CD4-positive, alpha-beta T cell treated with Interleukin-1 beta for 1 hour (primary cell): ENCODE results near the gene CRIM1.

Experiments used
- DNase-seq, 2 donors: peaks; one replicate each; pipeline ENCODE4 v3.0.0-alpha.2; 2020 to 2022

Gene CRIM1

DNA sequence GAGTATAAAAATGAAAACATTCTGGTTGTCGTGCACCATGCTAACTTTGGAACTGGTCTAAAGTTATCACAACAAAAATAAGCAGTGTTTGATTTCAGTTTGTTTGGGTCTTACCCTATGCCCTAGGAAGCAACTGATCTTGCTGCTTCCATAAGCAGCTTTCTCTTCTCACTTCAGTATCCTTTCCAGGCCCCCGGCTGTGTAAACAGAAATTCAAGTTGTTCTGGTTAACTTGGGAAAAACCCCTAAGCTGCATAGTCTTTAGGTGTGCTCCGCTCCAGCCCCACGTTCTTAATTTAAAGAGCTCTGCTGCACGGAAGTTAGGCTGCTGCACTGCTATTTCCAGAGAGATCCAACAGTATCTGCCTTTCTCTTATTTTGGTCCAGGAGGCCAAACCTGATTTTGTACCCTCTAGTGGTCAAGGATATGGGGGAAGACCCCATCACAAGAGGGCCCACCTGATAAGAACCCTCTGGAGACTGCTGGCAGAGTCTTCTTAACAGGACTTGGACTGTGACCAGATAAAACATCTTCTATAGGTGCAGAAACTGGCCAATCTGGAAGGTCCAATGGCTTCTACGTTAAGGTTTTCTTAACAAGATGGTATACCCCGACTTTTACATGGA lies 173.3 kb downstream of the CRIM1 start:
- DNase-seq: no peak

DNA sequence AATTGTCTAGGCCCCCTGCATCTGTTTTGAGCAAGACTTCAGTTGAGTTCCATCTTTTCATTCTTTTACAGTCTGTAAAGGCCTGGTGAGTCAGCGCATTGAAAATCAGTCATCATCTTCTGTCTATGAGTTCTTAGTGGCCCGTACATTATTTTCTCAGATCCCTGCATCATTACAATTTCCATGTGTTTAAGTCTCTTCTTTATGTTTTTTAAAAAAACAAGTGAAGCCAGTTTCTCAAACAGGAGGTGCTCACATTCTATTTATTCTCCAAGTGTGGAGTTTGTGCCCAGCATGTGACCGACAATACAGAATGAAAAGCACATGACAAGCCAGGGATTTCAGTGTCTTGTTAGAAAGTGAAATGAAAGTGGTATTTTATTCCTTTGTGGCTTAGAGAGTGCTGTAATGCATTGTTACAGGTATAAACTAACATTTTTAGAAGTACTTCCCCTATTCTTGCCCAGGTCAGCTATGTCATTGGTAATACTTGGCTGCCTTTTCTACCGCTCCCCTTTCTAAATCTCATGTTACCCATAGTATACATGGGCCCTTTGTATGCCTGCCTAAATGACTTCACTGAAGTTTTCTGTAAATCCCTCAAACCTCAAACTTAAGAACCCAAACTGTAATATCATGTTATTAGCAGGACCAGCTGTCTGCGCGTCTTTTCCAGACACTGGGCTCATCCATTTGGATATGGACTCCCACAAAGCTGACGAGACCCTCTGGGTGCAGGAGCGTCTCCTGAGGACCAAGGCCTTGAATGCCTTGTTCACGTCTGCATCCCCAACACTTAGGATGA lies 174.8 kb downstream of the CRIM1 start:
- no peak for DNase-seq

DNA sequence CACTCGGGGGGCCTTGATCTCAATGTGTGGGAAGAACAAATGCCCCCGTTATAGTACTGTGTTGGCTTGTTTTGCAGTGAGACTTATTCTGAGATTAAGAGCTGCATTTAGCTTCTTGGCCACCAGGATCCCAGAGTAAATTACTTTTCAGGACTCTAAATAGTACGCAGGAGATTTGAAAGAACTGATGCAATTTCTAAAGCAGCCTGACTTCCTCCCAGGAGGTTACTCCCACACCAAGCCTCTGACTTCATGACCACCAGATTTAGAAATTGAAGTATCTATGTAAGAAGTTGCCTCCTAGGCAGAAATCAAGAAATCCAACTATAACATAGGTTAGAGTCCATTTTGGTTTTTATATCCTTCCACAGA lies 175.4 kb downstream of the CRIM1 start:
- DNase-seq: no peak

DNA sequence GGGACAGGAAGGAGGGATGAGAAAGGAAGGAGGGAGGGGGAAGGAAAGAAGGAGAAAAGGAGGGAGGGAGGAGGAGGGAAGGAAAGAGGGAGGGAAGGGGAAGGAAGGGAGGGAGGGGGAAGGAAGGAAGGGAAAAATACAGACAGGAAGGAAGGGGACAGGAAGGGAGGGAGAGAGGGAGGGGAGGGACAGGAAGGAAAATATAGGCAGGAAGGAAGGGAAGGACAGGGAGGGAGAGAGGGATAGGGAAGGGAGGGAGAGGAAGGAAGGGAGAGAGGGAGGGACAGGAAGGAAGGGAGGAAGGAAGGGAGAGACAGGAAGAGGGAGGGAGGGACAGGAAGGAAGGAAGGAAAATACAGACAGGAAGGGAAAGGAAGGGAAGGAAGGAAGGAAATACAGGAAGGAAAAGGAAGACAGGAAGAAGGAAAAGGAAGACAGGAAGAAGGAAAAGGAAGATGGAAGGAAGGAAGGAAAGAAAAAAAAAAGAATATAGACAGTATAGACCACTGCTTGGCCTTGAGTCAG lies 178.8 kb downstream of the CRIM1 start:
- no peak for DNase-seq

DNA sequence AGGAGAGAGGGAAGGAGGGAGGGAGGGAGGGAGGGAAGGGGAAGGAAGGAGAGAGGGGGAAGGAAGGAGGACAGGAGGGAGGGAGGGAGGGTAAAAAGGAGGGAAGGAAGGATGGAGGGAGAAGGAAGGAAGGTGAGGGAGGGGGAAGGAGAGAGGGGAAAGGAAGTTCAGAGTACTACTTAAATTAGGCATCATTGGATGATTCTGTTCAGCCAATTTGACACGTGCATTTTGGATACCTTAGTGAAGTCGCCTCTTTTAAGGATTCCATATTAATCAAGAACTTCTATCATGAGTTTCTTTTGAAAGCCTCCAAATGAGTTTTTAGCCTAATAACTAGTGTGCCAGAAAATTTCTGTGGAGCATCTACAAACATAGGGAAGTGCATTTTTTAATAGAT lies 179.5 kb downstream of the CRIM1 start:
- DNase-seq: no peak

DNA sequence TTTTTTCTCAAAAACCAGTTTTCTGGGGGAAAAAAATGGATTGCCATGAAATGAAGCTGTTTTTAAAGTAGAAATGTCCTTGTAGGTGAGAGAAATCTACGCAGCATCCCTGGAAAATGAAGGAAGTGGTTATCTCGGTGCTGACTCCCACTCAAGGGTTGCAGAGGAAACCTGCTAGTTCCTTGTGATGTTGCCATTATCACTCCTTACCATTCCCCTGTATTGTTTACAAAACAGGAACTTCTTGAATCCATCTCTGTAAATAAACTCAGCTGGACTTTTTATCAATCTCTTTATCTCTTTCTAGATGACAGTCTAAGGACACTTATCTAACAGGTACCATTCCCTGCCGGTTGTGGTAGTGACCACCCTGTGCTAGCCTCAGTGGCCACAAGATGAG lies 181.2 kb downstream of the CRIM1 start:
- no peak for DNase-seq

DNA sequence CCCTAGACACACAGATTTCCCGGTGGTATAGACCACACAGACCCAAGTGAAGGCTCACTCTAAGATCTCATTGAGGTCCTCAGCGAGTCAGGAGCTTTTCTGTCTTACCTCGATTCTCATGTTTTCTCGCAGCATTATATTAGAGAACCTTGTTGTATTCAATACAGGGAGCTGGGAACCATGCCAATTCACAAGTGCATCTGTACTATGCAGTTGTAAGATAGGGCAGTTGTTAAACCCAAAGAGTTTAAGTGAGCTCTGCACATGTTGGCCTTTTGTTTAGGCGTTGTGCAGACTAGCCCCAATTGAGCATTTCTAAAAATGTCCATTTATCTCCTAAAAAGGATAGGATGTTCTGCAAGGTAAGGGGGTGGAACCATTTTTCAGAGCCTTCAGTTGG lies 182.8 kb downstream of the CRIM1 start:
- no peak for DNase-seq

DNA sequence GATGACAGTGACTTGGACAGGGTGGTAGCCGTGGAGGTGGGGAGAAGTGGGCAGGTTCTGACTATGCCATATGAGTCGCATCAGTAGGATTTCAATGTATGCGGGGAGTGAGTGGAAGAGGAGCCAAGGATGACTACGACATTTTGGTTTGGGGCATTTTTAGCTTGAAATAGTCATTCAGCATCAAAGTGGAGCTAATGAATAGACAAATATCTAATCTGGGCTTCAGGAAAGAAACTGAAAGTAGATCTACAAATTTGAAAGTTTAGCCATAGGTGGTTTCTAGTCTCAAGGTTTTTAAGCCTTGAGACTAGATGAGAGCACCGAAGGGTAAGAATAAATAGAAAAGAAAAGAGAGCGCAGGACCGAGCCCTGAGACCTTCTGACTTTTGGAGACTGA lies 184.1 kb downstream of the CRIM1 start:
- DNase-seq: no peak

DNA sequence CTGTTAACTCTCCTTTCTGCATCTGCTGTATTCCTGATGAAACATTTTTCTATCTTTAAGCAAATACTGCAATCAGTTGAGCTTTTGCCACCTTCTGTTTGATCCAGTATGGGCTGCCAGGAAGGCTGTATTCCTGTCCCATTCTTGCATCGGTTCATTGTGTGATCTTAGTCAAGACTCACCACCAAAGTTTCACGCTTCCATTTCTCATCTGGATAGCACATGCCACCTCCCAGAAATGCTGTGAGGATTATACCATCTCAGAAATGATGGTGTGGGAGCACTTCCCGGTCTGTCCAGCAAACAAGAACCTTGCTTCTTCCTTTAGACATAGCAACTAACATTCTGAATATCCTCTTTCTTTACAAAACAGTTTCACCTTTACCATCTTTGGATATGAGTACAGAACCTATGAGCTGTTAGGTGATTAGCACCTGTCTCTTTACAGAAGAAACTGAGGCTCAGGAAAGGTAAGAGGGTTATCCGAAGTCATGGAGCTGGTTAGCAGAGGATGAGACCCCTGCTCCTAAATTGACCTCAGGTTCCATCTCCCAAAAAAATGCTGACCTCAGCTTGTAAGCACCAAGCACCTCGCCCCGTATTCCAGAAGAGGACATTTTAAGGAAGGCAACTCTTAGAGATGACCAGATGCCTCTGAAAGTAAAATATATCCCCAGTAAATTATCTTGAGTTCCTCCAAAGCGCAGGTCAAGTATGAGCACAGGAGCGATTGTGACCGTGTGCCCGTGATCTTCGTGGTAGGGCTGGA lies 185.6 kb downstream of the CRIM1 start:
- DNase-seq: no peak

DNA sequence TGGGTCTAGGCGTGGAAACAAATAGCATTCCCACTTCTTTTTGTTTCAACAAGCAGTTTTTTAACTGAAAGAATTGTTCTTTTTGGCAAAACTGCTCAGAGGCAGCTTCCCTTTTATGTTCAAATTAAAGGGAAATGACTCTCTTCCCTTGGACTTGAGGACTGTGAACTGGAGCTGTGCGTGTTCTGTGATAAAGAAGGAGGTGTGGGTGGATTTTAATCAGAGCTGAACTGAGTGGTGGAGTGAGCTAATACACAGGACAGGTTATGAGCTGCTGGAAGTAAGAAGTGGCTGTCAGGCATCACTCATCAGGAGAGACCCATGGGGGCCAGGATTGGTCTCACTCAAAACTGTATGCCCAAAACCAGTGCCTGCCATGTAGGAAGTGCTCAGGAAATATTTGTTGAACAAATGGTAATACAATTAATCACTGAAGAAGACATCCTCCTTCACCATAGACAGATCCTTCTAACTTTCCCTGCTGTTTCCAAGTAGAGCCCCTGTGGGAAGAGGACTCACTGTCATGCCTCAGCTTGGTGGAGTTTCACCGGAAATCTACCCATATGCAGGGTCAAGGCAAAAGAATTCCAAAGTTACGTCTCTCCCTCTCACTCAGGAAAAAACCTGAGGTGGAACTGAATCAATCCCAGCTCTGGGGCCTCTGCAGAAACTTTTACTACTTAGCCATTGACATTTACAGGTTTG lies 186.5 kb downstream of the CRIM1 start:
- no peak for DNase-seq

DNA sequence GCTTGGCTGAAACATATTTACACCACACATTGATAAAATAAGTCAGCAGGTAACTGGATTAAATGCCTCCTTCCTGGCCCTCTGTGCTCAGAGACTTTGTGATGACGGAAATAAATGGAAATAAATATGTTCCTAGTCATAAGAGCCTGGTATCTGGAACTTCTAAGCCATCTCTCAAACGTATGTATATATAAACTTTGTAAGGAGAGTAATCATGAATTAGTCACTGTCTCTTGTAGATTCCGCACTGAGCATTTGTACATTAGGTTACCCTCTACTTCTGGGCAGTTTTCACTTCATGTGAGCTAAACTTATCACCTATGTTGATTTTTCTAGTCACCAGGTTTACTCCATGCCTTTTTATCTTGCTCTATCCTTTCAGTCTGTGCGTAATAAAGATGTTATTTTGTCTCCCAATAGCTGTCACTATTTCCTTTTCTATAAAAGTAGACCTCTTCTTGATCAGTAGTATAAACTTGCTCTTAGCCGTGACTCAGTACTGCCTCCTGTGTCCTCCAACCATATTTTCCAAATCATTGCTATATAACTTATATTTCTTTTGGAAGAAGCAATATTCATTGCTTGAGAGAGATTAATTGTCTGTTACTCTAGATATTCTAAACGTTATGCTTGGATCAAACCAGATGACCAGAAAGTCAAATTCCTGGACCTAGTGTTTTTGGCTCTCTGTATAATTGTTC lies 189.2 kb downstream of the CRIM1 start:
- DNase-seq: no peak

DNA sequence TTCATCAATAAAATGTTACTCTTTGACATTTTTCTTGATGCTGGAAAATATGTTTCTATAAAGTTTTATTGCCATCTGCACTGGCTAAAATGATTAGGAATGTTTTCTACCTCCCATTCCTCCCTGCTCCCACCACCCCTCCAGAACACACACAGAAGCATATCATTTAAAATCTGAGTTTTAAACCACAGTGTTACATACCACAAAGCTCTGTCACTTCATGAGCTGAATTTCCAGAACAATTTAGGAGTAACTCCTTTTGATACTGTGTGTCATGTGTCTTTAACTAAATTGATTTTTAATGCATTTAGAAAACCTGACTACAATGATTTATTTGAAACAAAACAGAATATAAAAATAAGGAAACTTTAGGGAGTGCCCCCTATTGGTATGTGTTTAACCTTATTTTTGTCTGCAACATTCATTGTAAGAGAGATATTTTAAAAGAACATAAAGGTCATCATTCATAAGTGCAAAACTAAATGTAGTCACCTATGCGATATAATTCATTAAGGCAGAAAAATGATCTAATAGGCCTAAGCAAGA lies 190.4 kb downstream of the CRIM1 start:
- no peak for DNase-seq

DNA sequence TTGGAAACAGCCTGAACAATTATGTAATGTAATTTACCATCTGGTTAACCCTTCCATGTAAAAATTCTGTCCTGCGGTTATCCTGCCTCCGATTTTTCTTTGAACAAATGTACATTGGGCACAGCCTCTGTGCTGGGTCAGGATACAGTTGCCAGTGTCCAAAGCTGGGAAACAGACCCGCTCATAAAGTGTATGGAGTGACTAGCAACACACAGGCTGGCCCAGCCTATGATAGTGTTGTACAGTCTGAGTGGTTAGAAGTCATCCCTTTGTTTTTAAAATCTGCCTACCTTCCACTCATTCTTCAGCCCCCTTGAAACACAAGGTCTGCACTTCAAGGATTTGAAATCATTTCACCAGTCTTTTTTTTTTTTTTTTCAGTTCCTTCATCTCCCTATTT lies 192.3 kb downstream of the CRIM1 start:
- no peak for DNase-seq

DNA sequence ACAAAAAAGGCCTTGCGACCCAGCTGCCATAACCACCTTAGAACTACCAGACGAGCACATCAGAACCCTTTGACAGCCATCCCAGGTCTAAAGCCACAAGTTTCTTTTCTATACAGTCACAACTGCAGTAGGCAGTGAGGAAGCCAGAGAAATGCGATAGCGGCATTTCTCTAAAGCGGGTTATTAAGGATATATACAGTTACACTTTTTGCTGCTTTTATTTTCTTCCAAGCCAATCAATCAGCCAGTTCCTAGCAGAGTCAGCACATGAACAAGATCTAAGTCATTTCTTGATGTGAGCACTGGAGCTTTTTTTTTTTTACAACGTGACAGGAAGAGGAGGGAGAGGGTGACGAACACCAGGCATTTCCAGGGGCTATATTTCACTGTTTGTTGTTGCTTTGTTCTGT lies 193.6 kb downstream of the CRIM1 start:
- no peak for DNase-seq

DNA sequence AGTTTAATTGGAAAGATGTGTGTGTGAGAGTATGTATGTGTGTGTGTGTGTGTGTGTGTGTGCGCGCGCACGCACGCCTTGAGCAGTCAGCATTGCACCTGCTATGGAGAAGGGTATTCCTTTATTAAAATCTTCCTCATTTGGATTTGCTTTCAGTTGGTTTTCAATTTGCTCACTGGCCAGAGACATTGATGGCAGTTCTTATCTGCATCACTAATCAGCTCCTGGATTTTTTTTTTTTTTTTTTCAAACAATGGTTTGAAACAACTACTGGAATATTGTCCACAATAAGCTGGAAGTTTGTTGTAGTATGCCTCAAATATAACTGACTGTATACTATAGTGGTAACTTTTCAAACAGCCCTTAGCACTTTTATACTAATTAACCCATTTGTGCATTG lies 194.4 kb downstream of the CRIM1 start:
- no peak for DNase-seq

DNA sequence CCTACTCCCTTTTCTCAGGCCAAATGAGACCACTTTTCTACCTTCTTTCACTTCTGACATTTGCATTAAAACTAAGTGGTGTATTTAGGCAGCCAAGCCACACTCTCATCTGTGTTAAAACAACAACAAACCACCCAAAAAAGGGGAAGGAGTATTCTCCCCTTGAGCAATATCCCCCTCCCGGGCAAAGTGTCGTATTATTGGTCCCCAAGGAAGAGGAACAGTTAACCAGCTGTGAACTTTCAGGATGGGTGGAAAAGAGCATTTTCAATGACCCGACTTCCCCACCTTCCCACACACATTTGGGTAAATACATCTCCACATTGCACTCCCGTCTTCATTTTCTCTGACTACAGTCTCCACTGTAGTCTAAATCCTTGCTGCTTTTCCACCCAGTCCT lies 198.1 kb downstream of the CRIM1 start:
- peak in 1 of 2 donors; percentile 5 for DNase-seq

DNA sequence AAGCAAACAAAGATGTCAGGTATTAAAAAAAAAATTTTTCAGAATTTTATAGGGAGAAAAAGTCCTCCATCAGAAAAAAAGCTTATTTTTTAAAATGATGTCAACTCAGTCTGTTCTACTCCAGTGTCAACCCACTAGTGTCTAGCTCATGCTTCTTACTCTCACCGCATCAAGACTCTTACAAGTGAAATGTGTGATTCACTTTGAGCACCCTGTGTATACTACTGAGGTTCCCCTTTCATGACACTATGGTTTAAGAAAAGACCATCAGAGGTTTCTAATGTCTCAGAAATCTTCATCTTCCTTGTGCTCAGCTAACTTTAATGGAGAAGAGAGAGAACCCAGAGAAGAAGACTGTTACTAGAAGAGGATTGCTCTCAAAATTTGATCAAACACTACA lies 199.0 kb downstream of the CRIM1 start:
- DNase-seq: no peak

DNA sequence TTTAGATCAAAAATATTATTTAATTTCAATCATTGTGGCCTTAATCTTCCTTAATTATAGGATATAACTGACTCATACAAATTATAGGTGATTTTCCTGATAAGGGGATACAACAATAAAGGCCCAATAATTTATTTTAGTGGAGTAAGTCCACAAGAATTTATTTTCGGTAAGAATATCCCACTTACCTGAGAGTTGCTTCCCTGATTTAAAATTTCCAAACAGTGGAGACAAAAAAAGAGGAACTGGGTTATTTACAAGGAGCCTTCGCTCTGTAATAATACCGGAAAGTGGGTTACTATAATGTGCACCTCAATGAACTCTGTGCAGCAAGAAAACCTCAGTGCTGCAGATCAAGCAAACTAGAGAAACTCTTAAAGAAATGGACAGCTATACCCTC lies 200.2 kb downstream of the CRIM1 start:
- DNase-seq: no peak

DNA sequence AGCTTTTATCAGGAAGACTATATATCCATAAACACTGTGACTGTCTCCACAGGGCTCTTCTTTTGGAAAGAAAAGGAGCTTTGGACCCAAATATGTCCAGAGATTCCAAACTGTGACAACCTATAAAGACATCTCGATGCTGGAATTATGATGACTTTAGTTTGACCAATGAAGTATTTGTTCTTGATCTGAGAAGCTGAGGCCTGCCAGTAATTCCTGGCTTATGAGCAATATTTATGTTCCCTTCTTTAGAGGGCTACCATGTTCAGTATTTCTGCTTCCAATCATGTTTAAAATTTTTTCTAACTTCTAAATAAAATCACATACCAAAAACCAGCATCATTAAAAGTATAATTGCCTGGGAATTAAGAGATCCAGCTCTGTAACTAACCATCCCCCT lies 201.3 kb downstream of the CRIM1 start:
- DNase-seq: no peak

DNA sequence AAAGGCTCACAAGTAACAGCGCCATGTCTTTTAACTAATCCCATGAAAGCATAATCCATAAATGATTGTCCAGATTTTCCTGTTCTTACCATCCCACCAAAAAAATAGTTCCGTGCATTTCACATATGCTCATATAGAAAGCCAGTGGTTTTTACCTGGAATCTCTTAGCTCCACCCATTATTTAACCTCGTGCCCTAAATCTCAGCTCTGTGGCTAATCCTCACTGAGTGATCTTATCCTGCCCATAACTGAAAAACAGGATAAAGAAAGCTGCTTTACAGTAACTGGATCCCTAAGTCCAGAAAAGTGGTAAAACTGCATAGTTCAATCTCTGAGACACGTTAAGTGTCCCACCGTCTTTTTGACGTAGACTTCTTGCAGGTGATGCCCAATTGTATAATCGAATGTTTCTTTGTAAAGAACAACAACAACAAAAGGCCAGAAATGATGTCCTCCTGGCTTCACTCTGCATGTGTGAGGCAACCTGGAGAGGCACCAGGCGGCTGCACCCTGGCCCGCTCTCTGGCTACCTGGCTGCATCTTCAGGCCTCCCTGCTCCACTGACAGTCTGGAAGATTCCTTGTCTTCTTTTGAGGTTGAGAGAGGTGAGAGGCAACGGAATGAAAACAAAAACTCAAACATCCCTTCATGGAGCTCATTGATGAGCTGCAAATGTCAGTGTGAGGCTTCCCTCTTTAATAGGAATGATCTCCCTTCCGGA lies 203.8 kb downstream of the CRIM1 start:
- DNase-seq: no peak

DNA sequence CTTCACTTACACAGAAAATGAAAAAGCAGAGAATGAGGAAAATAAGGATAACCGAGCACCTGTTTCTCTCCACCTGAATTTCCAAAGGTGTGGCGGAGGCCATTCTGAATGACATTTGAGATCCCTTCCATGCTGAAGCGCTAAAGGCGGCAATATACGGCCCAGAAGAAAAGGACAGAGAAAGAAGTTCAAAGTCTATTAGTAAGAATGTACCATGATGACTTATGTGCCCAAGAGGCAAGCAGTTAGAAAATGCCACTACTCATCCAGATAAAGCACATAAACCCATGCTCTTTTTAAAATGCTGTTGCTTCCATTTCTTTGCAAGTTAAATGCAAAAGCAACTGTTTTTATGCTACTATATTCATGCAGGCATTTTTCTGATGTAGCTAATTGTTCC lies 205.1 kb downstream of the CRIM1 start:
- no peak for DNase-seq
